ENCODE measurements around the gene TM4SF5.

Gene TM4SF5

DNA sequence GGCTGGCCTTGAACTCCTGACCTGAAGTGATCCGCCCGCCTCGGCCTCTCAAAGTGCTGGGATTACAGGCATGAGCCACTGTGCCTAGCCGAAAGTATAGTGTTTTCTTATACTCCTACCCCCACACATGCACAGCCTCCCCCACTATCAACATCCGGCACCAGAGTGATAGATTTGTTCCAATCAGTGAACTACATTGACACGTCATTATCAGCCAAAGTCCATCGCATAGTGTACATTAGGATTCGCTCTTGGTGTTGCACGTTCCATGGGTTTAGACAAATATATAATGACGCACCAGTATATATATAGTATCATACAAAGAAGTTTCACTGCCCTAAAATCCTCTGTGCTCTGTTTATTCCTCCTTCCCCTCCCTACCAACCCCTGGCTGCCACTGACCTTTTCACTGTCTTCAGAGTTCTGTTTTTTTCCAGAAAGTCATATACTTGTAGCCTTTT lies 11.9 kb upstream of the TM4SF5 start:
- TF ChIP-seq, protein P1, sequence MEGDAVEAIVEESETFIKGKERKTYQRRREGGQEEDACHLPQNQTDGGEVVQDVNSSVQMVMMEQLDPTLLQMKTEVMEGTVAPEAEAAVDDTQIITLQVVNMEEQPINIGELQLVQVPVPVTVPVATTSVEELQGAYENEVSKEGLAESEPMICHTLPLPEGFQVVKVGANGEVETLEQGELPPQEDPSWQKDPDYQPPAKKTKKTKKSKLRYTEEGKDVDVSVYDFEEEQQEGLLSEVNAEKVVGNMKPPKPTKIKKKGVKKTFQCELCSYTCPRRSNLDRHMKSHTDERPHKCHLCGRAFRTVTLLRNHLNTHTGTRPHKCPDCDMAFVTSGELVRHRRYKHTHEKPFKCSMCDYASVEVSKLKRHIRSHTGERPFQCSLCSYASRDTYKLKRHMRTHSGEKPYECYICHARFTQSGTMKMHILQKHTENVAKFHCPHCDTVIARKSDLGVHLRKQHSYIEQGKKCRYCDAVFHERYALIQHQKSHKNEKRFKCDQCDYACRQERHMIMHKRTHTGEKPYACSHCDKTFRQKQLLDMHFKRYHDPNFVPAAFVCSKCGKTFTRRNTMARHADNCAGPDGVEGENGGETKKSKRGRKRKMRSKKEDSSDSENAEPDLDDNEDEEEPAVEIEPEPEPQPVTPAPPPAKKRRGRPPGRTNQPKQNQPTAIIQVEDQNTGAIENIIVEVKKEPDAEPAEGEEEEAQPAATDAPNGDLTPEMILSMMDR (IDR thresholded peaks at IDR 0.05; ENCODE audit: borderline replicate concordance, control extremely low read depth, extremely low read depth, insufficient read depth, missing control alignments): no peak
- in situ Hi-C loops (cut with MboI; ENCODE audit: low sequenced_read_pairs, unreplicated experiment): no loop called here
- no peak for DNase-seq (ENCODE audit: low spot score)

DNA sequence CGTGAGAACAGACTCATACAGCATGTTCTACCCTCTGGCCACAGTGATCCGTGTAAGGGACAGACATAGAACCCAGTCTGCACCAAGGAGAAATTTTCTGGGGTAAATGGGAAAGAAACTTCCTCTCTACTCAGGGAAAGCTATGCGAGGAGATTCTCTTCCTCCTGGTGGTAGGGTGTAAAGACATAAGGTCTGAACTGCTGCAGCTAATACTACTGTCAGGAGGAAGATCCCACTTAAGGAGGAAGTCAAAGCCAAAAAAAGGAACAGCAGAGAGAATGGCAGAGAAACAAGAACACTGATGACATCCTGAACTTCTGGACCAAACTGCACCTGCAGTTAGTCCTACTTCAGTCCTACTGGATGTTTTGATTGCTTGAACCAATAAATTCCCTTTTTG lies 7.1 kb upstream of the TM4SF5 start:
- TF ChIP-seq, protein P1 (IDR thresholded peaks at IDR 0.05; ENCODE audit: borderline replicate concordance, control extremely low read depth, extremely low read depth, insufficient read depth, missing control alignments): no peak
- DNase-seq (ENCODE audit: low spot score): no peak
- in situ Hi-C loops (cut with MboI; ENCODE audit: low sequenced_read_pairs, unreplicated experiment): no loop called here

DNA sequence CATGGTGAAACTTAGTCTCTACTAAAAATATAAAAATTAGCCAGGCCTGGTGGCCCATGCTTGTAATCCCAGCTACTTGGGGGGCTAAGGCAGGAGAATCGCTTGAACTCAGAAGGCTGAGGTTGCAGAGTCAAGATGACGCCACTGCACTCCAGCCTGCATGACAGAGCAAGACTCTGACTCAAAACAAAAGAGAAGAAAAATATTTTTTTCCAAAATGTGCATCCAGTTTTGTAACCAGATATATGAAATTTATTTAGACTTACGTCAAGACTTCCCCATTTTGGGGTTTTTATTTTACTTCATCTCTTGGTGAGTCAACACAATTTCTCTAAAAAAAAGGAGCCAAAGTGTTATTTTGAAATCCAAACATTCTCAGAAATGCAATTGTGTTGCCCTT lies 5.5 kb upstream of the TM4SF5 start:
- DNase-seq (ENCODE audit: low spot score): no peak
- in situ Hi-C loops (cut with MboI; ENCODE audit: low sequenced_read_pairs, unreplicated experiment): no loop called here

DNA sequence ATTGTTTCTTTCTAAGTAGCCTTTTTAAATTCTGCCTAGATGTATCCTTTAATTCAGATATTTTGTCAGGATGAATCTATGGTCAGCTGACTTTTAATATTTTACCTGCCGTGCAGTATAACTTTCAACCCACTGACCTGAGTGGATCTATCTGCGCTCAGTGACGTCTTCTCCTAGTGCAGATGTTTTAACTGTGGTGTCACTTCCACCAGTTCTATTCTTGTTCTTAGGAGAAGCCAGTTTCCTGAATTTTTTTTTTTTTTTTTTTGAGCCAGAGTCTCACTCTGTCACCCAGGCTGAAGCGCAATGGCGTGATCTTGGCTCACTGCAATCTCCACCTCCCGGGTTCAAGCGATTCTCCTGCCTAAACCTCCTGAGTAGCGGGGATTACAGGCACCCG lies 5.0 kb upstream of the TM4SF5 start:
- TF ChIP-seq, protein P1 (IDR thresholded peaks at IDR 0.05; ENCODE audit: borderline replicate concordance, control extremely low read depth, extremely low read depth, insufficient read depth, missing control alignments): no peak
- in situ Hi-C loops (cut with MboI; ENCODE audit: low sequenced_read_pairs, unreplicated experiment): no loop called here
- no peak for DNase-seq (ENCODE audit: low spot score)

More for the DNA sequence above, 5.5 kb upstream of the TM4SF5 start:
- TF ChIP-seq, protein P1 (IDR thresholded peaks at IDR 0.05; ENCODE audit: borderline replicate concordance, control extremely low read depth, extremely low read depth, insufficient read depth, missing control alignments): no peak

DNA sequence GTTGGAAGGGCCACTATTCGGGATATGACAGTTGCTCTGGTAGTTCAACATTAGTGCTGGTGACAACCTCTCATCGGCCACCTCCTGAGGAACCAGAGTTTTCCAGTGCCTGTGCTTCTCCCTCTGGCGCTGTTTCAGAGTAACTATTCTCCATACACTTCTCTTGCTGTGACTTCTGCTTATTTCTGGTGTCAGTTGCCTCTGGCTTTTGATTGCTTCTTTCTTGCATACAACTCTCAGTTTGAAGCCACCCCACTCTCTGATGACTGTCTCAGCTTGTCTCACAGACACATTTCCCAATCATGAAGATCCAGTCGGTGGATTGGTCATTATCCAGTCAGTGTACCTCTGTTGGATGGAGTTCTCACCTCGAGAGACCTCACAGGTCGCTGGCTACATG lies 3.4 kb upstream of the TM4SF5 start:
- TF ChIP-seq, protein P1 (IDR thresholded peaks at IDR 0.05; ENCODE audit: borderline replicate concordance, control extremely low read depth, extremely low read depth, insufficient read depth, missing control alignments): no peak
- in situ Hi-C loops (cut with MboI; ENCODE audit: low sequenced_read_pairs, unreplicated experiment): no loop called here
- no peak for DNase-seq (ENCODE audit: low spot score)

DNA sequence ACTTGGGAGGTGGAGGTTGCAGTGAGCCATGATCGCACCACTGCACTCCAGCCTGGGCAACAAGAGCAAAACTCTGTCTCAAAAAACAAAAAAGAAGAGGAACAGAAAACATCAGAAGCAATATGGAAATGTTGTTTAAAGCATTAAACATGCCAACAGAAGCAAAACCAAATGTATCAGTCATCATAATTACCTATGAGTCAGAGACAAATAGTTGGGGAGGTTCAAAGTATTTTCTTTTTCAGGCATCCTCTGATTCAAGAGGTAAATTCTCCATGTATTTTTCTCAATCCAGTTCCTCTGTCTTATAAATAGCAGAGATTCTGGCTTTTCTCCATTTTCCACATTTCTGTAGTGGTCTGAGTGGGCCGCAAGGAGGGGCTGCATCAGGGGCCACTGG lies 2.1 kb upstream of the TM4SF5 start:
- in situ Hi-C loops (cut with MboI; ENCODE audit: low sequenced_read_pairs, unreplicated experiment): no loop called here
- TF ChIP-seq, protein P1 (IDR thresholded peaks at IDR 0.05; ENCODE audit: borderline replicate concordance, control extremely low read depth, extremely low read depth, insufficient read depth, missing control alignments): no peak
- no peak for DNase-seq (ENCODE audit: low spot score)

DNA sequence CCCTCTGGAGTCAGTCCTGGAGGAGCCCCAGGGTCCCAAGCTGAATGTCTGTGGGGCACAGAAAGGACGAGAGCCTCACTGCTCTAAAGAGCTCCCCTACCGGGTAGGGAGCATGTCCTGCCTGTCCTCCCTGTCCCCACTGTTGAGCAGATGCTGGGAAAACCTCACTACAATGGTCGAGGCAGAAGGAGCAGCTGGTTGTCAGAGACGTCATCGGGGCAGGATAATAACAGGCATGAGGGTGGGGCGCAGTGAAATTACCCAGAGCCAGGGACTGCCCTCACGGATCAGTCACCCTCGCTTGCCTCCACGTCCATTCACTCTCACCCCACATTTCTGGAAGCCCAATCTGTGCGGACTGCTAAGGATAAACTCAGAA lies 538 bp downstream of the TM4SF5 start:
- TF ChIP-seq, protein P1 (IDR thresholded peaks at IDR 0.05; ENCODE audit: borderline replicate concordance, control extremely low read depth, extremely low read depth, insufficient read depth, missing control alignments): no peak
- DNase-seq (ENCODE audit: low spot score): no peak
- in situ Hi-C loops (cut with MboI; ENCODE audit: low sequenced_read_pairs, unreplicated experiment): no loop called here
